CD4-positive, CD25-positive, alpha-beta regulatory T cell (primary cell): ENCODE measurements around the gene PRR33. TPM values are rescaled to one million over a fixed set of nuclear protein-coding genes. Genes with fewer than 3 reads are reported as not detected.
A peak's percentile ranks its signal among the peaks of the same experiment; 100 is the strongest.

Source experiments
- ATAC-seq, 2 donors: fragments of 150-1000 bp; cut with Tn5 transposase; one replicate each; pipeline ENCODE4 v1.10.0; 2021; ENCODE audit warnings: low read depth in 2 of 2, moderate number of reproducible peaks in 2 of 2, moderate library complexity in 1 of 2
- DNase-seq, 3 donors: peaks; one replicate each; pipeline versions ENCODE4 v3.0.0 to v3.0.0-alpha.2; 2012 to 2022; ENCODE audit warnings: mixed read lengths in 1 of 3
- H3K27ac ChIP-seq: one replicate; pipeline ENCODE4 v1.7.0; 2013; ENCODE audit warnings: mild to moderate bottlenecking, low read length; ENCODE audit not compliant: insufficient read depth, poor library complexity, severe bottlenecking
- H3K27me3 ChIP-seq: one replicate; pipeline ENCODE4 v1.7.0; 2013; ENCODE audit warnings: low read length; ENCODE audit not compliant: control insufficient read depth, insufficient read depth
- H3K36me3 ChIP-seq: one replicate; pipeline ENCODE4 v1.7.0; 2013; ENCODE audit warnings: mild to moderate bottlenecking, low read length, moderate library complexity; ENCODE audit not compliant: control insufficient read depth, insufficient read depth
- H3K4me1 ChIP-seq: 2 replicates; pipeline ENCODE4 v1.7.0; 2013; ENCODE audit warnings: mild to moderate bottlenecking, low read length; ENCODE audit not compliant: insufficient read depth, control insufficient read depth, poor library complexity, severe bottlenecking
- H3K4me3 ChIP-seq: one replicate; pipeline ENCODE4 v1.7.0; 2013; ENCODE audit warnings: low read depth, mild to moderate bottlenecking, low read length, moderate library complexity
- H3K9me3 ChIP-seq, 2 experiments: 1 replicate in 1 of 2; 2 replicates in 1 of 2; pipeline ENCODE4 v1.7.0; 2013; ENCODE audit warnings: low read length in 2 of 2, mild to moderate bottlenecking in 1 of 2, moderate library complexity in 1 of 2; ENCODE audit not compliant: control insufficient read depth in 2 of 2
- H3K27ac Mint-ChIP-seq, 3 donors: one replicate each; pipeline ENCODE4 v1.8.0; 2020 to 2022; ENCODE audit warnings: mild to moderate bottlenecking in 3 of 3, mixed read lengths in 3 of 3, moderate library complexity in 2 of 3
- H3K27me3 Mint-ChIP-seq: one replicate; pipeline ENCODE4 v1.8.0; 2022; ENCODE audit warnings: mild to moderate bottlenecking, mixed read lengths
- H3K36me3 Mint-ChIP-seq: one replicate; pipeline ENCODE4 v1.8.0; 2020; ENCODE audit warnings: mixed read lengths
- H3K4me1 Mint-ChIP-seq, 4 donors: one replicate each; pipeline ENCODE4 v1.8.0; 2020 to 2022; ENCODE audit warnings: mixed read lengths in 4 of 4, mild to moderate bottlenecking in 1 of 4
- H3K4me3 Mint-ChIP-seq, 4 donors: one replicate each; pipeline ENCODE4 v1.8.0; 2020 to 2022; ENCODE audit warnings: mild to moderate bottlenecking in 4 of 4, mixed read lengths in 4 of 4, moderate library complexity in 3 of 4
- H3K9me3 Mint-ChIP-seq, 7 donors: one replicate each; pipeline ENCODE4 v1.8.0; 2020 to 2022; ENCODE audit warnings: mixed read lengths in 7 of 7, mild to moderate bottlenecking in 3 of 7, moderate library complexity in 2 of 7
- polyA plus RNA-seq, 4 donors: library from polyadenylated mRNA; unstranded; fragments of 300-500 nt; fragmentation: Illumina TruSeq; gene quantifications; one replicate each; pipeline ENCODE4 v1.2.3, GENCODE V29; 2021
- total RNA-seq: library from RNA; stranded (reverse); gene quantifications from one replicate; pipeline ENCODE4 v1.2.3, GENCODE V29; 2022

The PRR33 gene
- total and polyA plus RNA-seq, 5 donors from 2014 or later = 0.06 to 0.09 (median 0.08) TPM; not detected in 2

DNA sequence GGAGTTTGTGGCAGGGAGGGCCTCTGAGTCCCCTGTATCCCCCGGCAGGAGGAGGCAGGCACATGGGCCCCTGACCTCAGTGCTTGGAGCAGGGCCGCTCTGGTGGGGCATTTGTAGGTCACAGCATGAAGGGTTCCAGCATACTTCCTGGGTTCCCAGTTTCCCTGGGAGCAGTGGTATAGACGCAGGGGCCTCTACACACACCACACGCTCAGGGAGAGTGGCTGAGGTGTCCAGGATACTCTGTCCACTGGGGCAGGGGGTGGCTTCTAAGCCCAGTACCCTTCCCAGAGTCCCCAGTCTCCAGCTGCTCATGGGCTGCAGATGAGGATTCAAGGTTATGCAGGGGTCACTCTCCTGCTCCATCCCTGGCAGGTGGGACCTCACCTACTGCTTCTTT is 32.7 kb downstream of the PRR33 start:
- H3K27ac ChIP-seq = peak overlapping the region; percentile 11
- no peaks in the 10 kb centered on the region for H3K27me3 Mint-ChIP-seq
- H3K4me3 Mint-ChIP-seq = peak overlapping the region in 2 of 4 donors; percentile 46 to 55

DNA sequence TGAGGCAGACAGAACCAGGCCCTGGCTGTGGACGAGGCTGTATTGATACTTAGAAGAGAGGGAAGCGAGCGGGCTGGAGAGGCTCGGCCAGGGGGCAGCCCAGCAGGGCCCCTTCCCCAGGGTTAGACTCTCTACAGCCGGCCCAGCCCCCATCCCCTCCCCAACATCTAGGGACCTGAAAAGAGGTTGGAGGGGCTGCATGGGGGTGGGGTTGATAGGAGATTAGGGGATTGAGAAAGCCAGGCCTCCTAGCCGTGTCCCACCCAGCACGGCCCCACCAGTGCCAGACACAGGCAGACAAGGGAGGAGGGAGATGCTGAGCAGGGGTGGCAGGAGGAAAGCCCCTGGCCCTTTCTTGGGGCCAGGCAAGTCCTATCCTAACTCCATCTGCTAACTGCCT is 33.1 kb downstream of the PRR33 start:
- H3K4me3 Mint-ChIP-seq = peak overlapping the region in 2 of 4 donors; percentile 29 to 46
- H3K36me3 ChIP-seq = peaks cover 11% of the 10 kb centered on the region

More for the DNA sequence above, 32.7 kb downstream of the PRR33 start:
- peak overlapping the region in 1 of 3 donors; percentile 26 for H3K27ac Mint-ChIP-seq
- no peaks in the 10 kb centered on the region for H3K9me3 Mint-ChIP-seq
- Histone ChIP-seq H3K4me3 (no peak overlapping the region), H3K36me3 (peaks cover 12% of the 10 kb centered on the region), H3K4me1 (peaks cover 86% of the 10 kb centered on the region), H3K27me3 (no peaks in the 10 kb centered on the region), H3K9me3 (no peaks in the 10 kb centered on the region)
- ATAC-seq (no peak), DNase-seq (no peak)
- peaks cover 0 to 36% (median 10%) of the 10 kb centered on the region in 4 donors for H3K4me1 Mint-ChIP-seq
- no peaks in the 10 kb centered on the region for H3K36me3 Mint-ChIP-seq

DNA sequence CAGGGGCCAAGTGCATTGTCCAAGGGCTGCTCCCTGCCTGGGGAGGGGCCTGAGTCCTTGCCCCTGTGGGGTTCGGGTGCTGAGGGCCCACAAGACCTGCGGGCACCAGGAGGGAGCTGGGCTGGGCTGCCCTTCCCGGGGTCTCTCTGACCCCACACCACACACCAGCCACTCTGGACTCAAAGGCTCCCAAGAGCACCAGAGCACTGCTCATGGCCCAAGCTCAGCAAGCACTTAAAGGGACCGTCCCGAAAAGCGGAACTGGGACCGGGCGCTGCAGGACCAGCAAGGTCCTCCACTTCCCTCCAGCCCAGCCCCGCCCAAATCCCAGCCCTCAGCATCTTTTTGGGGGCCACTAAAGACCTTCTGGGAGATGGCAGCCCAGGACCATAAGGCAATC is 33.5 kb downstream of the PRR33 start:
- peaks cover 77% of the 10 kb centered on the region for H3K4me1 ChIP-seq
- Mint-ChIP-seq H3K36me3 (no peaks in the 10 kb centered on the region), H3K4me3 (peak overlapping the region in 2 of 4 donors; percentile 39 to 61), H3K27me3 (no peaks in the 10 kb centered on the region), H3K27ac (peak overlapping the region in 2 of 3 donors; percentile 46 to 80), H3K9me3 (no peaks in the 10 kb centered on the region), H3K4me1 (peaks cover 0 to 38% (median 12%) of the 10 kb centered on the region in 4 donors)
- no peaks in the 10 kb centered on the region for H3K9me3 ChIP-seq
- no peaks in the 10 kb centered on the region for H3K27me3 ChIP-seq
- no peak overlapping the region for H3K4me3 ChIP-seq
- peaks cover 7% of the 10 kb centered on the region for H3K36me3 ChIP-seq
- no peak for ATAC-seq
- H3K27ac ChIP-seq = no peak overlapping the region
- DNase-seq = no peak

More for the DNA sequence above, 33.1 kb downstream of the PRR33 start:
- Histone ChIP-seq H3K27me3 (no peaks in the 10 kb centered on the region), H3K27ac (peak overlapping the region; percentile 11), H3K4me1 (peaks cover 81% of the 10 kb centered on the region), H3K9me3 (no peaks in the 10 kb centered on the region), H3K4me3 (no peak overlapping the region)
- no peaks in the 10 kb centered on the region for H3K36me3 Mint-ChIP-seq
- no peaks in the 10 kb centered on the region for H3K27me3 Mint-ChIP-seq
- H3K9me3 Mint-ChIP-seq = no peaks in the 10 kb centered on the region
- ATAC-seq = no peak
- no peak for DNase-seq
- peaks cover 0 to 37% (median 12%) of the 10 kb centered on the region in 4 donors for H3K4me1 Mint-ChIP-seq
- H3K27ac Mint-ChIP-seq = no peak overlapping the region

DNA sequence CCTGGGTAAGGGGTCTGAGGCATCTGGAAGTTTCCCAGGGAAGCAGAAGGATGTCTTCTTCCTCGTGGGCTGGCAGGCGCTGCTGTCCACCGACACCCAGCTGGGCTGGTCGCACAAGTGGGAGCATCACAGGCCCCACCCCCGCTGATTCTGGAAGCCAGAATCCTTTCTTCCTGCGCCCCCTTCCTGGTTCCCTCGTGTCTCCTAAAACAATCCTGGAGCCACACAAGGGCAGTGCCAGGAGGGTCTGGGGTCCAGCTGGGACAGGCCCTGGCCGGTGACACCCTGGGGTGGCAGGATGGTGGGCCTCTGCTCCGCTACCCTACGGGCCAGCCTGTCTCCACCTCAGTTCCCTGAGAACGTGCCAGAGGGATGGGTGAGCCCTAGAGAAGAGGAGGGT is 34.6 kb downstream of the PRR33 start:
- no peak for ATAC-seq
- H3K4me3 ChIP-seq = no peak overlapping the region
- Mint-ChIP-seq H3K36me3 (peaks cover 4% of the 10 kb centered on the region), H3K4me1 (peaks cover 0 to 46% (median 20%) of the 10 kb centered on the region in 4 donors), H3K27ac (peak overlapping the region in 2 of 3 donors; percentile 25 to 80), H3K4me3 (no peak overlapping the region), H3K27me3 (no peaks in the 10 kb centered on the region), H3K9me3 (no peaks in the 10 kb centered on the region)
- H3K36me3 ChIP-seq = peaks cover 3% of the 10 kb centered on the region
- DNase-seq = no peak
- no peak overlapping the region for H3K27ac ChIP-seq
- no peaks in the 10 kb centered on the region for H3K27me3 ChIP-seq
- peaks cover 75% of the 10 kb centered on the region for H3K4me1 ChIP-seq
- H3K9me3 ChIP-seq = no peaks in the 10 kb centered on the region

DNA sequence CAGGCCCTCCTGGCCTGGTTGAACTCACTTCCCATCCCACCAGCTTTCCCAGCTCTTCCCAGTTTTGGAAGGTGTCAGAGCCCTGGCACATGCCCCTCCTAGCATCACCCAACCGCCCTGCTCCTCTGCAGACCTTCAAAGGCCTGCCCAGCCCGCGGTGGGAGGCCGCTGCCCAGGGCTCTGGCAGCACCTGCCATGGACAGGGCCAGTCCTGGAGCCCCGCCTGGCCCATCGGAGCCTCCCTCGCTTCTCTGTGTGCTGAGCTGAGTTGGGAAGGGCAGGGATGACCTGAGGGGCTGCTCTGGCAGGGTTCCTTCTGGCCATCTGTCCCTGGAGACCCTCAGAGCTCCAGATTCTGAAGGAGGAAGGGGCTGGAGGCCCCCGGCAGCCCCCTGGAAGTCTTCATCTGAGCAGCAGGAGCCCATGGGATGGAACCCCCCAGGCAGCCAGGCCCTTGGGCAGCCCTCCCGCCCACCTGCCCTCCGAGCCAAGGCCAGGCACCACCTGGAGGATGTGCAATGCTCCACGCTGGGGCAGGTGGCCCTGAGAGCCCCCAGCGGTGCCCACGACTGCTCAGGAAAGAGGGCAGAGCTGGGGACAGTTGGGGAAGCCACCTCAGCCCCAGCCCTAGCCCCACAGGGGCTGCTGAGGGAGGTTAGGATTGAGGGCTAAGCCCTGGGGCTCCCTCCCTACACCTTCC is 35.2 kb downstream of the PRR33 start:
- peaks cover 3% of the 10 kb centered on the region for H3K36me3 ChIP-seq
- Mint-ChIP-seq H3K4me3 (peak overlapping the region; percentile 43 to 99 (median 68)), H3K4me1 (peaks cover 0 to 53% (median 20%) of the 10 kb centered on the region in 4 donors), H3K27me3 (no peaks in the 10 kb centered on the region), H3K9me3 (no peaks in the 10 kb centered on the region), H3K36me3 (peaks cover 4% of the 10 kb centered on the region), H3K27ac (peak overlapping the region in 2 of 3 donors; percentile 63 to 82)
- peak overlapping the region; percentile 61 for H3K27ac ChIP-seq
- no peaks in the 10 kb centered on the region for H3K27me3 ChIP-seq
- no peak overlapping the region for H3K4me3 ChIP-seq
- no peak for ATAC-seq
- H3K4me1 ChIP-seq = peaks cover 79% of the 10 kb centered on the region
- H3K9me3 ChIP-seq = no peaks in the 10 kb centered on the region
- DNase-seq = no peak

DNA sequence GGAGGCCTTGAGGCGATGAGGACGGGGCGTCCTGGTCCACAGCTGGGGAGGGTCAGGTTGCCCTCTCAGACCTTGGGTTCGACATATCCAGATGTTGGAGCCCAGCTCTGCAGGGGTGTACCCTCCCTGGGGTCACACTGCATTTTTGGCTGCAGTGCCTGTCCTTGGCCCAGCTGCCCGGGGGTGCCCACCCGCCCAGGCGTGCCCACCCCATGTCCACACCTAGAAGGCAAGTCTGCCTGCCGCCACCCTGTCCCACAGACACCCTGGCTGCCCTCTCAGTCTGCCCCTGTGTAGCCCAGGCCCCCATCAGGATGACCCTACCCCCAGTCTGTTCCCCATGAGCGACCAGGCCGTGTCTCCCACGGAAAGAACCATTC is 35.8 kb downstream of the PRR33 start:
- DNase-seq = no peak
- H3K4me1 Mint-ChIP-seq = peaks cover 0 to 58% (median 23%) of the 10 kb centered on the region in 4 donors

DNA sequence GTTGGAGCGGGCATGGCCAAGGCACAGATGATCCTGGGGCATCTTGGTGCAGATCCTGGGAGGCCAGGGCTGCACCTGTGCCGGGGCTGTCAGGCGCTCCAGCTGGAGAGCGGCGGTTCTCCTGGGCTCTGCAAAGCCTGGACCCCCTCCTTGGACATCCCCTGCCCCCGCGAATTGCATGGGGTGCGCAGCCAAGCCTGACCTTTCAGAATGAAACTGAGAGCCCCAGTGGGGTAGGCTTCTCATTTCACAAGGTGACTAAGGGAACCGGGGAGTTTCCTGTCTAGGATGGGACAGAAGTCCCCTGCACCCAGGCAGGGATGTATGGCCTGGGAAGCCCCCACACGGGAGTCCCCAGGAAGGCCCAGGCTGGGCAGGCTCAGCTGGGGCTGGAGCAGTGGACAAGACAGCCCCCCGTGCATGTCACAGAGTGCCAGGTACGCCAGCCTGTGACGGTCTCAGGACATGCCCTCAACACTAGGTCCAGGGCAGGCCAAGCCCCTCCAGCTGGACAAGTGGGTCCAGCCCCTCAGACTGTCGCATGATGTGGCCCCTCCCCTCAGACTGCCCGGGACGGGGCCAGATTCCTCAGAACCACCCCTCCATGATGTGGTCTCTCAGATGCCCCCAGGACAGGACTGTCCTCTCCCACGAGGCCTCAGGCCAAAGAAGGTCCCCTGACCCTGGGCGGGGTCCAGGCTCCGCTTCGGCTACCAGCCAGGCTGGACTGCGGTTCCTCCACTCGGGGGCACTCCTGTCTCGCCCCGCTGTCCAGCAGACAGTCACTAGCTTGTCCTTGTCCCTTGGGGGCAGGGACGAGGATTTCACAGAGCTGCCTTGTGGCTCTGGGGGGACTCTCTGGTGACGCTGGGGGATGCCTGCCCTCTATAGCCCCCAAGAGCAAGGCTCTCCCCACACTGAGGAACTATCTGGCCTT is 36.5 kb downstream of the PRR33 start:
- H3K27ac Mint-ChIP-seq = peak overlapping the region; percentile 23 to 63 (median 59)
- H3K9me3 Mint-ChIP-seq = no peaks in the 10 kb centered on the region
- DNase-seq (peak in 1 of 3 donors; percentile 31), ATAC-seq (no peak)
- H3K27ac ChIP-seq = peak overlapping the region; percentile 61
- peaks cover 4% of the 10 kb centered on the region for H3K36me3 Mint-ChIP-seq
- H3K36me3 ChIP-seq = peaks cover 3% of the 10 kb centered on the region
- H3K9me3 ChIP-seq = no peaks in the 10 kb centered on the region
- H3K4me1 ChIP-seq = peaks cover 86% of the 10 kb centered on the region
- peaks cover 0 to 65% (median 26%) of the 10 kb centered on the region in 4 donors for H3K4me1 Mint-ChIP-seq
- H3K27me3 ChIP-seq = no peaks in the 10 kb centered on the region
- peak overlapping the region; percentile 26 for H3K4me3 ChIP-seq
- peaks cover 7% of the 10 kb centered on the region for H3K27me3 Mint-ChIP-seq
- peak overlapping the region; percentile 99 to 100 (median 100) for H3K4me3 Mint-ChIP-seq

More for the DNA sequence above, 35.8 kb downstream of the PRR33 start:
- ATAC-seq = no peak
- H3K9me3 ChIP-seq = no peaks in the 10 kb centered on the region
- H3K27me3 ChIP-seq = no peaks in the 10 kb centered on the region
- no peak overlapping the region for H3K4me3 ChIP-seq
- Mint-ChIP-seq H3K27ac (peak overlapping the region; percentile 23 to 82 (median 63)), H3K4me3 (peak overlapping the region; percentile 99 to 100 (median 100)), H3K9me3 (no peaks in the 10 kb centered on the region), H3K36me3 (peaks cover 4% of the 10 kb centered on the region), H3K27me3 (peaks cover 3% of the 10 kb centered on the region)
- peaks cover 85% of the 10 kb centered on the region for H3K4me1 ChIP-seq
- peak overlapping the region; percentile 61 for H3K27ac ChIP-seq
- H3K36me3 ChIP-seq = peaks cover 3% of the 10 kb centered on the region
